NCI-H82 treated with DMSO at 0.1 percent for 48 hours (cell line): ENCODE data around the gene LILRA6.
"Not testable (repeated sequence)": the region's sequence is repeated elsewhere in the genome, so short reads cannot be mapped to it uniquely, and the experiment has no call there.

Experiments used
- DNase-seq: peaks from one replicate; lab custom pipeline; 2025; ENCODE audit not compliant: unreplicated experiment; lab: John Stamatoyannopoulos, UW

The LILRA6 gene

DNA sequence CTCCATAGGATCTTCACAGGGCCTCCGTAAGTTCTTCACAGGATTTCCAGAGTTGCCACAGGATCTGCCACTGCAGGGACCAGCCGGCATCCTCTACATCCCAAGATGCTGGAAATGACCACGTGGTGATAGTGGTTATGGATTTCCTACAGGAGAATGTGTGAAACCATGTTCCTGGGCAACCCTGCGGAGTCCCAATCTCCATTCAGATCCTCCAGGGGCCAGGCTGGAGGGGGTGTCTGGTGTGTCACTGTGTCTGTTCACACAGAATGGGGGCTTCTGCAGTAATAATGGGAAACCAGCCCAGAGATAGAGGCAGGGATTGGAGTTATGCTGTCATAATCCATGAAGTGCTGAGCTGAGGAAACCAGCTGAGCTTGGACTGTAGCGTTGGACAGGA is 8.6 kb downstream of the LILRA6 start:
- no peak for DNase-seq

DNA sequence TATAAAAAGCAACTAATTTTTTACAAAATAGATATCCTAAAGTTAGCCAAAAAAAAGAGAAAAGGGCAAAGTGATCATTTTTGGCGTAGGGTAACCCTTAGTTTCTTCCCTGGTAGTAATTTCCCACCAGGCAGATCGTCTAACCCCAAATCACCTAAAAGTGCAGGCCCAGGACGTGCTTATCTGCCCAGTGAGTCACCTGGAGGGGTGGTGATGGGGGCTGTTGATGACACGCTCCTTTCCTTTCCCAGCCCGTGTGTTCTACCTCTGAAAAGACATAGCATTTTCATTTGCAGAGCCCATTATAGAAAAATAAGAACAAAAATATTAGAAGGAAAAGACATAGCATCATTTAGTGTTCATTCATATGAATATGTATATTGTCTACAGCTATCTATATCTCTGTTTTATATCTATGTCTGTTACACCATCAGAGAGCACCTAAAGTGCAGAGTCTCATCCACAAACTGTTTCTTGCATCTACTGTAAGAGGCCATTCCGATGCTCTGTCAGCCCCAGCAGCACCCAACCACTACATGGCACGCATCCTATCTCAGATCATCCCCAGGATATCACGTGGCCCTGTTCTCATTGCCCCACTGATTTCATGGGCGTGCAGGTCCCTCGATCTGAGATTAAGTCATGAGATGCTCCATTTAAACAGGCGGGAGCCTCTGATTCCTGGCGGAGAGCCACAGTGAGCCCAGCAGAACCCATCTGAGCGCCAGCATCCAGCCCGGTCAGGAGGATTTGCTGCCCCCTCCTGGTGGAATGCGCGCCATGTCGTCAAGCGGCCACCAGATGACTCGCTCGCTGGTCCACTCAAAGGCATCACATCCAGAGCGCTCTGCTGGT is 11.3 kb downstream of the LILRA6 start:
- peak; percentile 45 for DNase-seq

DNA sequence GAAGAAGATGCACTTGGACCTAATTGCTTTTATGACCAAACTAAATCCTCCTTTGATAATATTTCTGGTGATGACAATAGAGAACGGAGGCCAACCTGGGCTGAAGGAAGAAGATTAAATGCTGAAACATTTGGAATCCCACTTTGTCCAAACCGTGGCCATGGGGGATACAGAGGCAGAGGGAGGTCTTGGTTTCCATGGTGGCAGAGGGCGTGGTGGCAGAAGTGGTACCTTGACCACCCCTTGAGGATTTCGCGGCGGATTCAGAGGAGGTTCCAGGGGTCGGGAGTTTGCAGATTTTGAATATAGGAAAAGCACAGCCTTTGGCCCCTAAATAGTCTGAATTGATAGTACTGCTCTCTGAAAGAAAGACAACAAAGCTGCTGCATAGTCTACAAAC is 12.6 kb downstream of the LILRA6 start:
- no peak for DNase-seq

DNA sequence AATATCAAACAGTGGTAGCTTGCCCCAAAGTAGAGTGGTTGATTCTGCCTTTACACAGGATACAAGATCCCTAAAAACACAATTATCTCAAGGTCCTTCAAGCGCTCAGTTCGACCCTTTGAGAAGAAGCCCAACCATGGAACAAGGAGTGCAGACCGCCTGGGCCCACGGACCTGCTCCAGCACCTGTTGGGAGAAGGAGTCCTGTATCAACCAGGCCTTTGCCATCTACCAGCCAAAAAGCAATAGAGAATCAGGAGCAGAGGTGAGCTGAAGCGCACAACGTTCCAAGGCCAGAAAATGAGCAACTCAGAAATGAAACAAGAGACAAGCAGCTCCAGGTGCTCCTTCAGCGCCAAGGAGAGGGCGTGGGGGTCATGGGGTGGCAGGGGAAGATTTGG is 13.4 kb downstream of the LILRA6 start:
- DNase-seq: no peak

DNA sequence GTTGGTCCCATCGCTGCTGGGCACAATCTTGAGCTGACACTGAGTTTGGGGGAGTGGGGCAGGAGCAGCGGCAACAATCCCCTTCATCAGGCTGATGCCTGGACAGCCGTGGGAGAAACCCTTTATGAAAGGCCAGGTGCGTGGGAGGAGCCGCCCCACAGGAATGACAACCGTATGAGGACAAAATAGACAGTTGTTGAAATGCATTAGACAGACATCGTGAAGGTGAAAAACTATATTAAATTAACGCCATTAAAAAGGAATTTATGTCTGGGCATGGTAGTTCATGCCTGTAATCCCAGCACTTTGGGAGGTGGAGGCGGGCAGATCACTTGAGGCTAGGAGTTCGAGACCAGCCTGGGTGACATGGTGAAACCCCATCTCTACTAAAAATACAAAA is 18.0 kb downstream of the LILRA6 start:
- not testable (repeated sequence) for DNase-seq

DNA sequence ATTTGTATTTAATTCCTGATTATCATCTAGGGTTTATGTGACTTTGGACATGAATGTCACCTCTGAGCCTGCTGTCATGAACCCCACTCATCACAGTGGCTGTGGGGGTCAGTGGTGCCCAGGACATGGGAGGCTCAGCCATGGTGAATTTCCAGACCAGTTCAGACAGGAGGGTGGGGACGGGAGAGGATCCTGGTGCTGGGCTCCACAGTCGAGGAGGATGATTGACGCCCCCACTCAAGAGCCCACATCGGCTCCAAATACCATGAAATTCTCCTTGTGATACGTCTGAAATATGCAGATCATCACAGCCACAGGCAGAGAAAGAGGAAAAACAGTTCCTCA is 18.7 kb downstream of the LILRA6 start:
- DNase-seq: not testable (repeated sequence)

DNA sequence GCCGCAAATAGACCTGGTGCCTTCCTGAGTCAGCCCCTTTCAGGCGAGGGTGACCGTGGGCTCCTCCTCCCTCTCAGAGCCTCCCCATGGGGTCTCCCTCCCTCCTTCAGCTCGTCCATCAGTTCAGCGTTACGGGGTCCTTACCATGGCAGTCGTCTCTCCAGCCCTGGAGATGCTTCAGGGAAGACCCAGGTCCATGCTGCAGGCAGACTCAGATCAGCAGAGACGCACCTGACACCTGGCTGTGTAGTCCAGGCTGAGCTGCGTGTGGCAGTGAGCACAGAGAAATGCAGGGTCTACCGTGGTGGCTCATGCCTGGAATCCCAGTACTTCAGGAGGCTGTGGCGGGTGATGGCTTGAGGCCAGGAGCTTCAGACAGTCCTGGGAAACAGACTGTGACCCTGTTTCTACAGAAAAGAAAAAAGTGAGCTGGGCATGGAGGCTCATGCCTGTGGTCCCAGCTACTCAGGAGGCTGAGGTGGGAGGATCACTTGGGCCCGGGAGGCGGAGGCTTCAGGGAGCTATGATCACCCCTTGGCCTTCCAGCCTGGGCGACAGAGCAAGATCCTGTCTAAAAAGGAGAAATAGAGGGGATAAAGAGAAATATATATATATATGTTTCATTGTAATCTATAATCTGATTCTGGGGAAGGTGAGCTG is 19.2 kb downstream of the LILRA6 start:
- DNase-seq: not testable (repeated sequence)

DNA sequence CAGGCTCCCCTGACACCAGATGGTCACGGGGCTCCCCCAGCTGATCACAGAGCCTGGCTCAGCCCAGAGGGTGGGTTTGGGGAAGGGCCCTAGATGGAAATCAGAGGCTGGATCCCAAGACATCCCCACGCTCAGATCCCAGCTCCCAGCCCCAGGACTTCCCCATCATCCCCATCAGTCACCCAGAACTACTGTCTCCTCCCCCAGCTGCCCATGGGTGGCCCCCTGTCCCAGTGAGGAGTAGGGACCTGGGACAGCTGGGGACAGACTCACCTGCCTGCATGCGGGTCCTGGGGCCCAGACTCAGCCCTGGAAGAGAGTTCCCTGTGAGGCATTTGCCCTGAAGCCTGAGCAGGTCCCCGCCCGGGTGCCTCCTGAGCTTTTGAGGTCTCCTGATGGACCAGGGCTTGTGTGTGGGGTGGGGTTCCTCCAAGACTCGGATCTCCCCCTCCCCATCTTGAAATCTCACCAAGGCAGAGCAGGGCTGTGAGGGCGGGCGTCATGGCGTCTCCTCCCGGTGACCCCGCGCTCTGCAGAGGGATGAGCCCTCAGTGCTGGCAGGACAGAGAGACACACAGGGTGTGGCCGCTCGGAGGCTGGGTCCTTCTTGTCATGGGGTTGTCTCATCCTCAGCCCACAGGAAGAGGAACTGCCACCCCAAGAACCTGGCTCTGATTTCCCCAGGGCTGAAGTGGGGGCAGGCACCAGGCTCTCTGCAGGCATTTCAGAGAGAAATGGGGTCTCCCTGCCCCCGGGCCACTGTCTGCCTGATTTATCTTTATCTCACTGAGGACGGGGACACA is 19.9 kb downstream of the LILRA6 start, which contains the start of gene LILRB3:
TSS of gene LILRB3 (minus strand) at position 534 of the 803 bp plus-strand sequence. CDS start at position 503, 31 bp downstream.
- not testable (repeated sequence) for DNase-seq

DNA sequence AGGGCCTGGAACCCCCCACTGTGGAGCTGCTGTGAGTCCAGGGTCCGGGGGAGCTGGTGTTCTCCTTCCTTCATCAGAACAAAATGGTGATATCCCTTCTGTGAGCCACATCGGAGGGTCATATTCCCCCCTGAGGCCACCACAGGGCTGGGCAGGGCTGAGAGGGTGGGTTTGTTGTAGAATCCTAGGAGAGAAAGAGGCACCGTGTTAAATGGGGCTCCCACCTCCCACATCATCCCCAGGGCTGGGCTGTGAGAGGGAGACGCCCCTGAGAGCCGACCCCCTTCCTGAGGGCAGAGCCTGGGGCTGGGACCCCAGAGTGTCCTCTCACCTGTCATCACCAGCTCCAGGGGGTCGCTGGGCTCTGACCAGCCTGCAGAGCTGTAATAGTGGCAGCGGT is 20.6 kb downstream of the LILRA6 start:
- DNase-seq: not testable (repeated sequence)

DNA sequence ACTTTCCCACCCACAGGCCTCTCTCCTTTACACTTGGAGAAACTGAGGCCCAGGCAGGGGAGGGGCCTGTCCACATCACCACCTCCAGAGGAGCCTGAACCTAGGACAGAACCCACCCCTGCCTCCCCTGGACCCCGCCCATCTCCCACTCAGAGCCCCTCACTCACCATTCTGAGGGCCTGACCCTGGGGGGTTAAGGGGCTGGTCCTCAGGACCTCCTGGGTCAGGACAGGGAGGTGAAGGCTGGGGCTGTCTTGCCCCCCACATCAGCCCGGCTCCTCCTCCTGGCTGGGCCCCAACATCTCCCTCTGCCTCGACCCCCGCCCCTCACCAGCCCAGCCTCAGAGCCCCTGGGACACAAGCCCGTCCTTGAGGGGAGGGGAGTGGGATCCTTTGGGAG is 22.9 kb downstream of the LILRA6 start:
- DNase-seq: not testable (repeated sequence)

DNA sequence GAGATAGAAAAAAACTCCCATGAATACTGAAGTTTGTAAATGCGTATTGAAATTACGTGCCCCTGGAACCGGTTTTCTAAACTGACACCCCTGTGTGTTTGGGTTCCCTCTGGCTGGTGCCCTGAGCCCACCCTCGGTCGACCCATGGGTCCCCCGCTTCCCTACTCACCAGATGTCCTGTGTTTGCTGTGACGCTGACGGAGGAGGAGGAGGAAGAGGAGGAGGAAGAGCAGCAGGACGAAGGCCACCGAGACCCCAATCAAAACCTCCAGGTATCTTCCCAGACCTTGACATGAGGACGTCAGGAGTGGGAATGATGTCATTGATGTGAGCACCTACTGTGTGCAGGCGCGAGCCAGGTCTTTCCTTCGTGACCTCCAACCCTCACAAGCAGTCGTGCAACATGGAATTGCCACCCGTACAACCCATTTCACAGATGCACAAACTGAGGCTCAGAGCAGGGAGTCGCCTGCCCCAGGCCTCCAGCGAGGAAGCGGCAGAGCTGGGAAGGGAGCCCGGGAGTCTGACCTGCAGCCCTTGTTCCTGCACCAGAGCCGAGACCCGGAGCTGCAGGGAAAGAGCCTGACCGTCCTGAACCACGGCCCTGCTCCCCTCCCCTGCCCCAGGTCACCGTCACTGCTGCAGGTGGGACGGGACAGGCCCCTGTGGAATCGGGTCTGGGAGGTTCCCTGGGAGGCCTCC is 23.5 kb downstream of the LILRA6 start:
- DNase-seq: no peak

DNA sequence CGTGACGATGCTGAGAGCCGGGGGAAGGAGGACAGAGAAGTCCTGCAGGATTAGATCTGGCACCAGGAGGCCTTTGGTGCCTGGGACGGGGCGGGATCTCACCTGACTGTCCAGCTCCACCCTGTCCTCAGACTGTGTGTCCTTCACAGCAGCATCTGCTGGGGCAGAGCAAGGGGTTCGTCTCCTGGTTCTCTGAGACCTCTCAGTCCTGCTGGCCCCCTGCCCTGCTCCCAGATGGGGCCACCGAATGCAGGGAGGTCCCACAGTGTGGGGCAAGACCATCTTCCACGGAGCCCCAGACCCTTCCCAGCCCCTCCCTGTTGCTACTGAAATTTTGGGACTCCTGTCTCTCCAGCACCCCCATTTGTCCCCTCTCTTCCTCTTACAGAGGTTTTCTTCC is 24.3 kb downstream of the LILRA6 start:
- DNase-seq: no peak

DNA sequence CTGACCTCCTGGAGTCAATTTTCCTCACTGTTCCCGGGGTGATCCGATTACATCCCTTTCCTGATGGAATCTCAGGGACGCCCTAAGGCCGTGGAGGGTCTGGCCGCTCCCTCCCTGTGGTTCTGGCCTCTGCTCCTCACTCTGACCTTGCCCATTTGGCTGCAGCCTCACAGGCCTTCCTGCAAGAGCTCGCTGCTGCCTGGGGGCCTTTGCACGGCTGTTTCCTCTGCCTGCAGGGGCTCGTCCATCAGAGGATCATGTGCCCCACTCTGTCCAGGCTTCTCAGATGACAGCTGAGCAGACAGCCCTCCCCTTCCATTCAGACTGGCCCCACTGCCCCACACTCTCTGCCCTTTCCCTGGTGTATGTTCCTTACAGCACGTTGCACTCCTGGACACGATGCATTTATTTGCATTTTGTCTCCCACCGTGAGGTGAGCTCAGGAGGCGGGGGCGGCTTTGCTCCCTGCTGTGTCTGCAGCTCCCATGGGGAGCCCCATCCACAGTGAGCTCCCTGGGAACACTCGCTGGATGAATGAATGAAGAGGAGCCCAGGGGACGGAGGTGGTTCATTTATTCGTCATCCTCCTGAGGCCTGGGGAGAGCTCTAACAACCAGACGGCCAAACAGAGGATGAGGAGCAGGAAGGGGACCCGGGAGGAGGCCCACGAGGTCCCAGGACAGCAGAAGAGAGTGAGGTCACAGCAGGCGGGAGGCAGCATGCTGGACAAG is 24.9 kb downstream of the LILRA6 start:
- DNase-seq: not testable (repeated sequence)

DNA sequence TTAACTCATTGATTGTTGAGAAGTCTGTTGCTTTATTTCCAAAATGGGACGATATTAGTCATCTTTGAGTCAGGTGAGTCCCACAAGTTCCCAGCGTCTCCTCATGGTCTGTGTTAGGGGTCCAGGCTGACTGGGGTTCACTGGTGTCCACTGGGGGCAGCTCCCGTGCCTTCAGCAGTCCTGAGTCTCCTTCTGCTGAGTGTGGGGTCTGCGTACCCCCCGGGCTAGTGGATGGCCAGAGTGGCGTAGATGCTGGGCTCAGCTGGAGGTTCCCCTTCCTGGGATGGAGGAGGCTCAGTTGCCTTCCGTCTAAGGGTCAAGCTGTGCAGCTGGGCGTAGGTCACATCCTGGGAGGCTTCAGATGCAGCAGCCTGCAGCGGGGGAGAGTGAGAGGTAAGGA is 25.7 kb downstream of the LILRA6 start:
- DNase-seq: no peak

DNA sequence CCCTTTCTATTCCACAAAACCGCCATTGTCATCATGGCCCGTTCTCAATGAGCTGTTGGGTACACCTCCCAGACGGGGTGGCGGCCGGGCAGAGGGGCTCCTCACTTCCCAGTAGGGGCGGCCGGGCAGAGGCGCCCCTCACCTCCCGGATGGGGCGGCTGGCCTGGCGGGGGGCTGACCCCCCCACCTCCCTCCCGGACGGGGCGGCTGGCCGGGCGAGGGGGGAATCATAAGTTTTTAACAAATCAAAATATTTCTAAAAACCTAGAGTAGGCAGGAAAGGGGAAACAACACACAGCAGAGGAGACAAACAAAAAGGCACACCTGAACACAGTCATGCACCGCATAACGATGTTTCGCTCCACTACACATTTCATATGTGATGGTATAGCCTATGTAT is 27.9 kb downstream of the LILRA6 start:
- DNase-seq: not testable (repeated sequence)

DNA sequence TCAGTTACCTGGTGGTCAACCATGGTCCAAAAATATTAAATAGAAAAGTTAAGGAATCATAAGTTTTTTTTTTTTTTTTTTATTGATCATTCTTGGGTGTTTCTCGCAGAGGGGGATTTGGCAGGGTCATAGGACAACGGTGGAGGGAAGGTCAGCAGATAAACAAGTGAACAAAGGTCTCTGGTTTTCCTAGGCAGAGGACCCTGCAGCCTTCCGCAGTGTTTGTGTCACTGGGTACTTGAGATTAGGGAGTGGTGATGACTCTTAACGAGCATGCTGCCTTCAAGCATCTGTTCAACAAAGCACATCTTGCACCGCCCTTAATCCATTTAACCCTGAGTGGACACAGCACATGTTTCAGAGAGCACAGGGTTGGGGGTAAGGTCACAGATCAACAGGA is 28.4 kb downstream of the LILRA6 start:
- not testable (repeated sequence) for DNase-seq

DNA sequence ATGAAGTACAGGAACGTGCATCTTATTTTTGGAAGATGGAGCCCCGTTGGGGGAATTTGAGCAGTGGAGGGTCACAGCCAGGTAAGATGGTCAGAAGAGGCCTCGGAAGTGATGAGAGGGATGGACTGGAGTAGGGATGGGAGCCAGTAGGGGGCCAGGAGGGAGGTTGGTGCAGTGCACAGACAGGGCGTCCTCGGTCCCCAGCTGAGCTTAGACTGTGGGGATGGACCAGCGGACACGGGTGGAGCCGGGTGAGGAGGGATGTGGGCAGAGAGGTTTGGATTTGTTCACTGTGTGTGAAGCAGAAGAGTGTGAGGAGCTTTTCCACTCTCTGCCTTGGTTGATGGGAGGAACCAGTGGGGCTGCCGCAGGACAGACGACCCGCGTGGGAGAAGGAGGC is 31.4 kb downstream of the LILRA6 start:
- DNase-seq: no peak

DNA sequence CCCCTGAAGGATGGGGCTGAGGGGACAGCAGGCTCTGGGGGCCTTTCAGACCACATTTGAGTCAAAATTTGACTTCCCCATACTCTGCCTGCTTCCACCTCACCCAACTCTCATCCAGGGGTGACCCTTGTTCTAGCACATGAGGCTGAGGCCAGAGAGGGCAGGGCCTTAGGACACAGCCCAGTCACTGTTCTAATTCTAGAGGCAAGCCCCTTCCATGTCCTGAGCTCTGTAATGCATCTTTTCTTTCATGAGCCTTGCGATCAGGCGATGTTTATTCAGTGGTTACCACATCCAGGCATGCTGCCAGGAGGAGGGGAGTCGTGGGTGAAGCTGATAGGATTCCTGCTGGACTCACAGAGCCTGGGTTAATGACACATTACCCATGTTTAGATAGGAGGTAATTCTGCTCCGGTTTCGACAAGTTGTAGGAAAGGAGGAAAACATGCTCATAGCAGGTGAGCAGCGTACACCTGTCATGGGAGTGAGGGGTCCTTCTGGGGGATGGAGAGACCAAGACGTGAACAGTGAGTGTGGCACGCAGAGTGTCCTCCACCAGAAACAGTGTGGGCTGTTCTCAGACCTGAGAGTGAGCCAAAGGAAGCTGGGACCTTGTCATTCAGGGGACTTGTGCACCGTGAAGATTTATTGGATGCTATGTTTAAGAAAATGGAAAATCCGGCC is 32.6 kb downstream of the LILRA6 start:
- DNase-seq: no peak

DNA sequence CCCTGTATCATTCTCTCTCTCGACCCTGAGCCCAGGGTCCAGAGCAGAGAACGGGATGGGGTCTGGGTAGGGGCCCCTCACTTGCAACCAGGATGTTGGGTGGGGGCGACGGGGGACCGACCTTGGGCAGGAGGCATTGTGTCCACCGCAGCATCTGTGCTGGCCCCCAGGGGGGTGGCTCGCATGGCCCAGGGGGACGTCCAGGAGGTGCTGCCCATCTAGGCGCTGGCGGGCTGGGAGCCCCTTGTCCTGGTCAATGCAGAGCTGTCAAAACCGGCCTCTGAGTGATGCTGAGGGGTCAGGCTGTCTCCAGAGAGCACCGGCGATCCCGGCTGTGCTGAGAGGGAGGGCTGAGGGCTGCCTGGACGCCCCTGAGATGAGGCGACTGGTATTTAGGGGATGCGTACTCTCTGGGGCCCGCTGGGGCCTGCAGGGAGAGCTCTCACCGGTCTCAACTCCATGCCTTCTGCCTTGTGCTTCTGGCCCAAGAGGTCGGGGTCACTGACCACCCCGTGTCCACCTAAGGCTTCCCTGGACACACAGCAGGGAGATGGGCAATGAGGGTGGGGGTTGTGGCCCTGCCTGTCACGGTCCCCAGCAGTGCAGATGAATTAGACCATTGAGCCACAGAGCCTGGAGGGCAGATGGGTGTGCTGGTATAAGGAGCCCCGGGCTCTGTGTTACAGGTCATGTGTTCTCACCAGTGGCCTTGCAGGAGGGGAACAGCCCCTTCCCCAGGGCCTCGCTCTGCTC is 33.4 kb downstream of the LILRA6 start:
- DNase-seq: no peak
